ENCODE measurements around the gene IGFLR1.
A peak's percentile ranks its signal among the peaks of the same experiment; 100 is the strongest.

The IGFLR1 gene

DNA sequence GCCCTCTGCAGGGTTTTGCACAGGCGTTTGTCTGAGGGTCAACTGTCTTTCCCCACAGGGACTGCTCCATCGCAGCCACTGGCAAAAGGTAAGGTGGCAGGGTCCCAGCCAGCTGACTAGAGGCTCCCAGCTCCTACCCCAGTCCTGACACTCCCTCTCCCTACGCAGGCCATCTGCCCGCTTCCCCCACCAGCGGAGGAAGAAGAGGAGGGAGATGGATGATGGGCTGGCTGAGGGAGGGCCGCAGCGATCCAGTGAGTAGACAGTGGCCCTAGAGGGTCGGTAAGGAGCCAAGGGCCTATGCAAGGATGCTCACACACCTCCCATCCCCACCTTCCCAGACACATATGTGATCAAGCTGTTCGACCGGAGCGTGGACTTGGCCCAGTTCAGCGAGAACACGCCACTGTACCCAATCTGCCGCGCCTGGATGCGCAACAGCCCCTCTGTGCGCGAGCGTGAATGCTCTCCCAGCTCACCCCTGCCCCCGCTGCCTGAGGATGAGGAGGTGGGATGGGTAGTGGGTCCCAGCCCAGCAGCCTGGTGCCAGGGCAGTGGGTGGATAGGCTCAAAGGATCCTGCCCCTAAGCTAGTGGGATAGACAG lies 10.6 kb upstream of the IGFLR1 start:
- TF ChIP-seq, protein P1, sequence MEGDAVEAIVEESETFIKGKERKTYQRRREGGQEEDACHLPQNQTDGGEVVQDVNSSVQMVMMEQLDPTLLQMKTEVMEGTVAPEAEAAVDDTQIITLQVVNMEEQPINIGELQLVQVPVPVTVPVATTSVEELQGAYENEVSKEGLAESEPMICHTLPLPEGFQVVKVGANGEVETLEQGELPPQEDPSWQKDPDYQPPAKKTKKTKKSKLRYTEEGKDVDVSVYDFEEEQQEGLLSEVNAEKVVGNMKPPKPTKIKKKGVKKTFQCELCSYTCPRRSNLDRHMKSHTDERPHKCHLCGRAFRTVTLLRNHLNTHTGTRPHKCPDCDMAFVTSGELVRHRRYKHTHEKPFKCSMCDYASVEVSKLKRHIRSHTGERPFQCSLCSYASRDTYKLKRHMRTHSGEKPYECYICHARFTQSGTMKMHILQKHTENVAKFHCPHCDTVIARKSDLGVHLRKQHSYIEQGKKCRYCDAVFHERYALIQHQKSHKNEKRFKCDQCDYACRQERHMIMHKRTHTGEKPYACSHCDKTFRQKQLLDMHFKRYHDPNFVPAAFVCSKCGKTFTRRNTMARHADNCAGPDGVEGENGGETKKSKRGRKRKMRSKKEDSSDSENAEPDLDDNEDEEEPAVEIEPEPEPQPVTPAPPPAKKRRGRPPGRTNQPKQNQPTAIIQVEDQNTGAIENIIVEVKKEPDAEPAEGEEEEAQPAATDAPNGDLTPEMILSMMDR (IDR thresholded peaks at IDR 0.05; ENCODE audit: low read depth, low read length): no peak
- no peak overlapping the region for H3K4me3 ChIP-seq (ENCODE audit: low read depth, low read length)

DNA sequence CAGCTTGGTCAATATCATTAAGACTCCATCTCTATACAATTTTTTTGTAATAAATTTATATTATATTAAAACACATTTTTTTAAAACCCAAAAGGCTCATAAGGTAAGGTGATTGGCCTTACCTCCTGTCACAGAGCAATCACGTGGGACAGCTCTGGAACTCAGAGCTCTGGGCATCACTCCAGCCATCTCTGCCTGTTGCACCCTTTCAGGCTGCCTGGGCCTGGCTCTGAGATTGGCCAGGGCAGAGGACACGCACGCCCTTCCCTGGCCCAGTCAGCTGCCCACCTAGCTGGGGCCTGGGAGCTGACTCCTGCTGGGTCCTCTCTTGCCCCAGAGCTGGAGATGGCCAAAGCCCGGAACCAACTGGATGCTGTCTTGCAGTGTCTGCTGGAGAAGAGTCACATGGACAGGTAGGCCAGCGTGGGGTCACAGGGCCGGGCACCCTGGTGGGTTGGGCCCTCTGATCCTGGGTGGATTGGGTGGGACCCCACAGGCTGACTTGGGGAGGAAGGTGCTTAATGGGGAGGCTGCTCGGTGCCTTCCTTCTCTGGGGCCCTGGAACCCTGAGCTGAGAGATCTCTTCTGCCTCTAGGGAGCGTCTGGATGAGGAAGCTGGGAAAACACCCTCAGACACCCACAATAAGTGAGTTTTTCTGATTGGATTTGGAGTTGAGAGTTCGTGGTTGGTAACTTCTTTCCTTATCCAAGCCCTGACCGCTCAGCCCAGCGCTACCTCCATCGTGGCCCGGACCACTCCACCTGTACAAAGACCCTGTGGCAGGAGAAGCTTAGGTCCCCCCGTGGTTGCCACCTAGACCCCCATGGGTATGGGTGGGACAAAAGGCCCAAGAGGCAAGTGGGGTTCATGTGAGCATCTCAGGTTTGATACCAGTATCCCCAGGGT lies 9.8 kb upstream of the IGFLR1 start:
- TF ChIP-seq, protein P1 (IDR thresholded peaks at IDR 0.05; ENCODE audit: low read depth, low read length): no peak
- H3K4me3 ChIP-seq (ENCODE audit: low read depth, low read length): no peak overlapping the region

DNA sequence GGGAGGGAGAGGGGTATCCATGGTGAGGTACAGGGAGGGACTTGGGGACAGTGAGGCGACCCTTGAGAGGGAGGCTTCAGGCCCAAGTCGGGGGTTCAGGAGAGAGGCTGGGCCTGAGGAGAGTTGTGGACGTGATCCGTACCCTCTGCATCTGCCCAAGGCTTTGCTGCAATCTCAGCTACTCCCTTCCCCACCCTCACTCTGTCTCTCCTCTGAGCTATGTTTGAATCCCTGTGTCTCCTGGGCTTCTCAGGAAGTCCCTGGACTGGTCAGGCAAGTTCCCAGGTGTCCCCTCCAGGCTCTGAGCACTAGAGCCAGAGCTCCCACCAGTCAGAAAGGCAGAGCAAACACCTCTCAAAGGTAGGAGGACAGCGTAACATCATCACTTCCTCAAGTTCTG lies 7.9 kb upstream of the IGFLR1 start:
- TF ChIP-seq, protein P1 (IDR thresholded peaks at IDR 0.05; ENCODE audit: low read depth, low read length): no peak
- no peak overlapping the region for H3K4me3 ChIP-seq (ENCODE audit: low read depth, low read length)

DNA sequence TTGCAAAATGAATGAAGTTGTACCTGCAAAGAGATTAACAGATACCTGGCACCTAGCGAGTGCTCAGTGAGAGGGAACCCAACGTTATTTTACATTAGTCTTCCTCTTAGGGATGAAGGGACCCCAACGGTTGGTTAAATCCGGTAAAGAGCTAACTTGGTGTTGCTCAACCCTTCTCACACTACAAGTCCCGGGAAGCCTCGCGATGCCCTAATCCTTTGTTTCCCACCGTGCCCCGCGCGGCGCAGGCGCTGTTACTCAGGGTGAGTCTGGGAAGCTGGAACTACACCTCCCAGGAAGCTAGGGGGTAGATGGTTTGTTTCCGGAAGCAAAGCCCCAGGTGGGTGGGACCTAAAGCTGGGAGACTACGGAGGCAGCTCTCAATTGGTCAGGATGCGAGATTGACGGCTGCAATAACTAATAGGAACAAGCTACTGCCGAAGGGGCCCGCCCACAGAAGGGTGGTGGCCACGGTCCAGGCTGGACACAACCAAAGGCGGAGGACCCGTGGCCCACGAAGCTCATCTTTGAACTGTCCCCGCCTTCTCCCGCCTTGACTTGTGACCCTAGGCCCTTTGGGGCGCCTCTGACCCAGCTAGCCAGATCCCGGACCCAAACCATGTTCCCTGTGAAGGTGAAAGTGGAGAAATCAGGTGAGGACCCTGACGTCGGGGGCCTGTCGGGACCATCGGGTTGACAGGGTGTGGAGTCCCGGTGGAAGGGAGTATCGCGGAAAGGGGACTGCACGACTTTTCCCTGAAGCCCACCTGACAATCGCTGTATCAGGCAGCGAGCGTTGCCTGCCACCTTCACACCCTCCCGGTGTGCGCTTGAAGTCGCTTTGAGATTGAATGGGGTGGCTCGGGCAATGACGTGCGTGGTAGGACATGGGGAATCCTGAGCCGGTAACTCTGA lies 6.1 kb upstream of the IGFLR1 start, which contains the start of gene LIN37:
Gene LIN37 (plus strand): TSS at position 471 of the 915 bp plus-strand sequence. CDS start 149 bp downstream, at position 620.
- TF ChIP-seq, protein P1 (IDR thresholded peaks at IDR 0.05; ENCODE audit: low read depth, low read length): no peak
- H3K4me3 ChIP-seq (ENCODE audit: low read depth, low read length): peak within 1 kb of the TSS; percentile 85

DNA sequence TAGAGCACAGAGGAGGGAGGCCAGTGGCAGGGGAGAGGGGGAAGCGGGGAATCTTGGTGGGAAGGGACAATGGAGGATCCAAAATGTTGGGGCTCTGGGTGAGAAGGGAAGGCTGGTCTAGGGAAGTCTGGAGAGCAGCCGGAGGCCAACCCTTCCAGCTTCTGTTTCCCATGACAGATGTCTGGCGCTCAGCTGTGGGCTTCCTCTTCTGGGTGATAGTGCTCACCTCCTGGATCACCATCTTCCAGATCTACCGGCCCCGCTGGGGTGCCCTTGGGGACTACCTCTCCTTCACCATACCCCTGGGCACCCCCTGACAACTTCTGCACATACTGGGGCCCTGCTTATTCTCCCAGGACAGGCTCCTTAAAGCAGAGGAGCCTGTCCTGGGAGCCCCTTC lies 4.3 kb upstream of the IGFLR1 start:
- TF ChIP-seq, protein P1 (IDR thresholded peaks at IDR 0.05; ENCODE audit: low read depth, low read length): no peak
- H3K4me3 ChIP-seq (ENCODE audit: low read depth, low read length): peak overlapping the region; percentile 94

DNA sequence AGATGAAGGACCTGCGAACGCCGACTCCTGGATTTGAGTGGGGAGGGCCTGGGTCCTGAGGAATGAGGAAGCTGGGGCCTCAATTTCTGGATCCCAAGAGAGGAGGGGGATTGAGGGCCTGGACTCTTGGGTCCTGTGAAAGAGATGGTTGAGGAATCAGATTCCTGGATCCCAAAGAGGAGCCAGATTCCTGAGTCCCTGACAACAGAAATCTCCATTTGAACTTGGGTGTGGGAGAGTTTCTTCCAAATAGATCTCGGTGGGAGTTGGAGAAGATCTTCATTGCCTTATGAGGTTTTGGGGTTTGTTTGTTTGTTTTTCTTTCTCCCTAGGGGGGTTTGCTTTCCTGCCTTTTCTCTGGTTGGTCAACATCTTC lies 3.8 kb upstream of the IGFLR1 start:
- peak overlapping the region; percentile 94 for H3K4me3 ChIP-seq (ENCODE audit: low read depth, low read length)
- TF ChIP-seq, protein P1 (IDR thresholded peaks at IDR 0.05; ENCODE audit: low read depth, low read length): no peak
